SK-N-SH treated with all-trans-retinoic acid at 6 μM for 48 hours (cell line): ENCODE data around the gene TMEM200A.

Experiments used
- ESRRG ChIP-seq: fragments of 250-450 bp; sonication (Bioruptor Pico); IDR thresholded peaks from 2 replicates; pipeline ENCODE4 v1.6.1; 2021; ENCODE audit warnings: mild to moderate bottlenecking
- GLIS3 ChIP-seq: fragments of 250-450 bp; sonication (Bioruptor Pico); IDR thresholded peaks from 2 replicates; pipeline ENCODE4 v1.5.0; 2020; ENCODE audit warnings: mild to moderate bottlenecking, moderate library complexity
- ISL1 ChIP-seq: fragments of 250-450 bp; sonication (Bioruptor Pico); IDR thresholded peaks from 2 replicates; pipeline ENCODE4 v2.1.2; 2022; ENCODE audit warnings: mild to moderate bottlenecking, moderate library complexity
- OSR1 ChIP-seq: fragments of 250-450 bp; sonication (Bioruptor Pico); IDR thresholded peaks from 2 replicates; pipeline ENCODE4 v1.8.0; 2022; ENCODE audit warnings: moderate library complexity, mild to moderate bottlenecking, inconsistent platforms
- PPARA ChIP-seq: fragments of 250-450 bp; sonication (Bioruptor Pico); IDR thresholded peaks from 2 replicates; pipeline ENCODE4 v1.5.0; 2020; ENCODE audit warnings: mild to moderate bottlenecking, borderline replicate concordance
- SNAI2 ChIP-seq: fragments of 250-450 bp; sonication (Bioruptor Pico); IDR thresholded peaks from 2 replicates; pipeline ENCODE4 v1.5.0; 2020; ENCODE audit warnings: mild to moderate bottlenecking, moderate library complexity
- ZC3H10 ChIP-seq: fragments of 250-450 bp; sonication (Bioruptor Pico); IDR thresholded peaks from 2 replicates; pipeline ENCODE4 v1.5.1; 2021; ENCODE audit warnings: mild to moderate bottlenecking, moderate library complexity
- ZFP3 ChIP-seq: fragments of 250-450 bp; sonication (Bioruptor Pico); IDR thresholded peaks from 2 replicates; pipeline ENCODE4 v1.5.0; 2020; ENCODE audit warnings: mild to moderate bottlenecking, moderate library complexity
- ZFP30 ChIP-seq: fragments of 450-650 bp; formaldehyde crosslinking; IDR thresholded peaks from 2 replicates; pipeline ENCODE4 v1.5.0; 2022; ENCODE audit warnings: mild to moderate bottlenecking, moderate library complexity
- ZNF70 ChIP-seq: fragments of 450-650 bp; formaldehyde crosslinking; IDR thresholded peaks from 2 replicates; pipeline ENCODE4 v1.5.0; 2020; ENCODE audit warnings: mild to moderate bottlenecking, moderate library complexity
- TF ChIP-seq, protein P1 (sequence below): fragments of 250-450 bp; sonication (Bioruptor Pico); IDR thresholded peaks from 2 replicates; pipeline ENCODE4 v1.5.0; 2020; ENCODE audit warnings: mild to moderate bottlenecking, moderate library complexity
- TF ChIP-seq, protein P2 (sequence below): fragments of 250-450 bp; sonication (Bioruptor Pico); IDR thresholded peaks from 2 replicates; pipeline ENCODE4 v1.8.0; 2020; ENCODE audit warnings: mild to moderate bottlenecking, moderate library complexity, borderline replicate concordance
- TF ChIP-seq, protein P3 (sequence below): fragments of 250-450 bp; sonication (Bioruptor Pico); IDR thresholded peaks from 2 replicates; pipeline ENCODE4 v1.5.1; 2020; ENCODE audit warnings: low read depth, mild to moderate bottlenecking, moderate library complexity

DNA sequence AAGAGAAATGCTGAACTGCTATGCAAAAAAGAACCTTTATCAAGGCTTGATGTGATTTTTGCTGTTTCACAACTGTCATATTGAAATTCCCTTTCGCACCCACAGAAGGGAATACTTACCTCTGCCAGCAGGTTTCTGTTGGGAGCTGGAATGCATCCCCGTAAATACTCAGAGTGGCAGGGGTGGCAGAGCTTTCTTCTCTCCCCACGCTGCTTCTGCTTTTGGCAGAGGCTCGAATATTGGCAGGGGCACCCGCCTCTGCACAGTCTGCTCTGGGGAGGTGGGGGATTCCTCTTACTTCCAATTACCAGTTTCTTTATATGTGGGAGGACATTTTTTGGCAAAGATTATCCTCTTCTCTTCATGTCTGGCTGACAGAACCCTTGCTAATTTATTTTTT is 28.4 kb downstream of the TMEM200A start:
- TF ChIP-seq OSR1 (CRISPR knock-in tag): no peak
- TF ChIP-seq SNAI2 (CRISPR knock-in tag): no peak
- TF ChIP-seq ISL1: no peak
- no peak for TF ChIP-seq ZNF70 (CRISPR knock-in tag)
- no peak for TF ChIP-seq ZFP3 (CRISPR knock-in tag)
- TF ChIP-seq, protein P1, sequence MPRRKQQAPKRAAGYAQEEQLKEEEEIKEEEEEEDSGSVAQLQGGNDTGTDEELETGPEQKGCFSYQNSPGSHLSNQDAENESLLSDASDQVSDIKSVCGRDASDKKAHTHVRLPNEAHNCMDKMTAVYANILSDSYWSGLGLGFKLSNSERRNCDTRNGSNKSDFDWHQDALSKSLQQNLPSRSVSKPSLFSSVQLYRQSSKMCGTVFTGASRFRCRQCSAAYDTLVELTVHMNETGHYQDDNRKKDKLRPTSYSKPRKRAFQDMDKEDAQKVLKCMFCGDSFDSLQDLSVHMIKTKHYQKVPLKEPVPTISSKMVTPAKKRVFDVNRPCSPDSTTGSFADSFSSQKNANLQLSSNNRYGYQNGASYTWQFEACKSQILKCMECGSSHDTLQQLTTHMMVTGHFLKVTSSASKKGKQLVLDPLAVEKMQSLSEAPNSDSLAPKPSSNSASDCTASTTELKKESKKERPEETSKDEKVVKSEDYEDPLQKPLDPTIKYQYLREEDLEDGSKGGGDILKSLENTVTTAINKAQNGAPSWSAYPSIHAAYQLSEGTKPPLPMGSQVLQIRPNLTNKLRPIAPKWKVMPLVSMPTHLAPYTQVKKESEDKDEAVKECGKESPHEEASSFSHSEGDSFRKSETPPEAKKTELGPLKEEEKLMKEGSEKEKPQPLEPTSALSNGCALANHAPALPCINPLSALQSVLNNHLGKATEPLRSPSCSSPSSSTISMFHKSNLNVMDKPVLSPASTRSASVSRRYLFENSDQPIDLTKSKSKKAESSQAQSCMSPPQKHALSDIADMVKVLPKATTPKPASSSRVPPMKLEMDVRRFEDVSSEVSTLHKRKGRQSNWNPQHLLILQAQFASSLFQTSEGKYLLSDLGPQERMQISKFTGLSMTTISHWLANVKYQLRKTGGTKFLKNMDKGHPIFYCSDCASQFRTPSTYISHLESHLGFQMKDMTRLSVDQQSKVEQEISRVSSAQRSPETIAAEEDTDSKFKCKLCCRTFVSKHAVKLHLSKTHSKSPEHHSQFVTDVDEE (CRISPR knock-in tag): no peak
- TF ChIP-seq, protein P2, sequence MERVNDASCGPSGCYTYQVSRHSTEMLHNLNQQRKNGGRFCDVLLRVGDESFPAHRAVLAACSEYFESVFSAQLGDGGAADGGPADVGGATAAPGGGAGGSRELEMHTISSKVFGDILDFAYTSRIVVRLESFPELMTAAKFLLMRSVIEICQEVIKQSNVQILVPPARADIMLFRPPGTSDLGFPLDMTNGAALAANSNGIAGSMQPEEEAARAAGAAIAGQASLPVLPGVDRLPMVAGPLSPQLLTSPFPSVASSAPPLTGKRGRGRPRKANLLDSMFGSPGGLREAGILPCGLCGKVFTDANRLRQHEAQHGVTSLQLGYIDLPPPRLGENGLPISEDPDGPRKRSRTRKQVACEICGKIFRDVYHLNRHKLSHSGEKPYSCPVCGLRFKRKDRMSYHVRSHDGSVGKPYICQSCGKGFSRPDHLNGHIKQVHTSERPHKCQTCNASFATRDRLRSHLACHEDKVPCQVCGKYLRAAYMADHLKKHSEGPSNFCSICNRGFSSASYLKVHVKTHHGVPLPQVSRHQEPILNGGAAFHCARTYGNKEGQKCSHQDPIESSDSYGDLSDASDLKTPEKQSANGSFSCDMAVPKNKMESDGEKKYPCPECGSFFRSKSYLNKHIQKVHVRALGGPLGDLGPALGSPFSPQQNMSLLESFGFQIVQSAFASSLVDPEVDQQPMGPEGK (CRISPR knock-in tag): no peak
- TF ChIP-seq PPARA: no peak
- no peak for TF ChIP-seq ESRRG (CRISPR knock-in tag)
- no peak for TF ChIP-seq GLIS3
- no peak for TF ChIP-seq ZFP30
- TF ChIP-seq, protein P3, sequence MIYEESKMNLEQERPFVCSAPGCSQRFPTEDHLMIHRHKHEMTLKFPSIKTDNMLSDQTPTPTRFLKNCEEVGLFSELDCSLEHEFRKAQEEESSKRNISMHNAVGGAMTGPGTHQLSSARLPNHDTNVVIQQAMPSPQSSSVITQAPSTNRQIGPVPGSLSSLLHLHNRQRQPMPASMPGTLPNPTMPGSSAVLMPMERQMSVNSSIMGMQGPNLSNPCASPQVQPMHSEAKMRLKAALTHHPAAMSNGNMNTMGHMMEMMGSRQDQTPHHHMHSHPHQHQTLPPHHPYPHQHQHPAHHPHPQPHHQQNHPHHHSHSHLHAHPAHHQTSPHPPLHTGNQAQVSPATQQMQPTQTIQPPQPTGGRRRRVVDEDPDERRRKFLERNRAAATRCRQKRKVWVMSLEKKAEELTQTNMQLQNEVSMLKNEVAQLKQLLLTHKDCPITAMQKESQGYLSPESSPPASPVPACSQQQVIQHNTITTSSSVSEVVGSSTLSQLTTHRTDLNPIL: no peak
- no peak for TF ChIP-seq ZC3H10 (CRISPR knock-in tag)
